DND-41 (cell line): ENCODE results near the gene ELN.

Source experiments
- ATAC-seq: fragments of 200-7000 bp; cut with Tn5 transposase; 3 replicates; pipeline ENCODE4 v1.9.1; 2021; ENCODE audit warnings: low read depth; ENCODE audit not compliant: insufficient read depth
- DNase-seq: peaks from one replicate; pipeline ENCODE4 v3.0.0-alpha.2; 2020
- H2AFZ ChIP-seq: 2 replicates; pipeline ENCODE4 v1.6.0; 2012; ENCODE audit warnings: low read depth, low read length
- H3K27ac ChIP-seq: 2 replicates; pipeline ENCODE4 v1.5.1; 2012; ENCODE audit warnings: low read length, inconsistent platforms
- H3K27me3 ChIP-seq: fragments of 200-600 bp; sonication (generic); 2 replicates; pipeline ENCODE4 v1.6.0; 2012; ENCODE audit warnings: low read length, mild to moderate bottlenecking, inconsistent platforms; ENCODE audit not compliant: insufficient read depth, poor library complexity
- H3K36me3 ChIP-seq: 2 replicates; pipeline ENCODE4 v1.5.1; 2012; ENCODE audit warnings: low read length, inconsistent platforms; ENCODE audit not compliant: insufficient read depth
- H3K4me1 ChIP-seq: 2 replicates; pipeline ENCODE4 v1.5.1; 2012; ENCODE audit warnings: mild to moderate bottlenecking, low read length; ENCODE audit not compliant: insufficient read depth
- H3K4me2 ChIP-seq: 2 replicates; pipeline ENCODE4 v1.6.0; 2012; ENCODE audit warnings: mild to moderate bottlenecking, moderate library complexity, low read length, inconsistent platforms; ENCODE audit not compliant: insufficient read depth
- H3K4me3 ChIP-seq, 2 experiments: fragments of 200-600 bp in 1 of 2; shearing (Covaris generic) in 1 of 2; 2 replicates each; pipeline ENCODE4 v1.5.1; 2012 to 2016; ENCODE audit warnings: inconsistent platforms in 2 of 2, low read length in 2 of 2, mild to moderate bottlenecking in 2 of 2, low read depth in 1 of 2, moderate library complexity in 1 of 2
- H3K79me2 ChIP-seq: 2 replicates; pipeline ENCODE4 v1.6.0; 2012; ENCODE audit warnings: low read length, inconsistent platforms; ENCODE audit not compliant: insufficient read depth
- H3K9ac ChIP-seq: 2 replicates; pipeline ENCODE4 v1.6.0; 2012; ENCODE audit warnings: low read depth, mild to moderate bottlenecking, inconsistent platforms, low read length, moderate library complexity
- H3K9me3 ChIP-seq: 2 replicates; pipeline ENCODE4 v1.5.1; 2012; ENCODE audit warnings: low read length, moderate library complexity, mild to moderate bottlenecking, inconsistent platforms; ENCODE audit not compliant: insufficient read depth, severe bottlenecking
- H4K20me1 ChIP-seq: 2 replicates; pipeline ENCODE4 v1.6.0; 2012; ENCODE audit warnings: low read length; ENCODE audit not compliant: insufficient read depth
- CTCF ChIP-seq: IDR thresholded peaks from 2 replicates; pipeline ENCODE4 v1.5.1; 2012; ENCODE audit warnings: borderline replicate concordance, low read length, moderate library complexity, mild to moderate bottlenecking; ENCODE audit not compliant: poor library complexity, severe bottlenecking; ENCODE audit errors: extremely low read depth
- EZH2 ChIP-seq: IDR thresholded peaks from 3 replicates; pipeline ENCODE4 v1.6.1; 2012; ENCODE audit warnings: borderline replicate concordance, low read depth, mild to moderate bottlenecking, moderate library complexity, low read length, inconsistent platforms; ENCODE audit not compliant: severe bottlenecking

Gene ELN

GRCh38 chr7:74097937-74098614, 70.1 kb downstream of the ELN start:
- Histone ChIP-seq H3K36me3 (peaks cover 27% of the 10 kb centered on the region), H3K27me3 (no peaks in the 10 kb centered on the region), H3K9me3 (no peaks in the 10 kb centered on the region), H3K4me1 (peaks cover 21% of the 10 kb centered on the region), H3K27ac (no peak overlapping the region), H3K79me2 (no peaks in the 10 kb centered on the region), H4K20me1 (no peaks in the 10 kb centered on the region), H3K4me2 (no peak overlapping the region), H2AFZ (no peak overlapping the region), H3K9ac (no peak overlapping the region), H3K4me3 (no peak overlapping the region)
- TF ChIP-seq CTCF, result no peak
- no peak for TF ChIP-seq EZH2
- ATAC-seq (no peak), DNase-seq (no peak)

- no peaks in the 10 kb centered on the region for H3K79me2 ChIP-seq
- no peak overlapping the region for H3K4me3 ChIP-seq
- no peak overlapping the region for H2AFZ ChIP-seq
- H3K27me3 ChIP-seq, result no peaks in the 10 kb centered on the region
- ATAC-seq (no peak), DNase-seq (no peak)
- no peak overlapping the region for H3K4me2 ChIP-seq
- TF ChIP-seq EZH2 (no peak), CTCF (no peak)
- H4K20me1 ChIP-seq, result no peaks in the 10 kb centered on the region
- H3K9ac ChIP-seq, result no peak overlapping the region
- no peak overlapping the region for H3K27ac ChIP-seq
- H3K9me3 ChIP-seq, result no peaks in the 10 kb centered on the region
- H3K4me1 ChIP-seq, result peaks cover 12% of the 10 kb centered on the region
- H3K36me3 ChIP-seq, result peaks cover 27% of the 10 kb centered on the region
These were observed 71.1 kb downstream of the ELN start for GRCh38 chr7:74099031-74099430.

GRCh38 chr7:74101061-74101681, 73.2 kb downstream of the ELN start:
- no peak for ATAC-seq
- H3K27me3 ChIP-seq, result no peaks in the 10 kb centered on the region
- H3K79me2 ChIP-seq, result no peaks in the 10 kb centered on the region
- H3K4me3 ChIP-seq, result no peak overlapping the region
- H3K27ac ChIP-seq, result no peak overlapping the region
- no peak for TF ChIP-seq CTCF
- no peak for TF ChIP-seq EZH2
- no peak overlapping the region for H3K9ac ChIP-seq
- H2AFZ ChIP-seq, result no peak overlapping the region
- no peak overlapping the region for H3K4me2 ChIP-seq
- DNase-seq, result no peak
- peaks cover 34% of the 10 kb centered on the region for H3K36me3 ChIP-seq
- no peaks in the 10 kb centered on the region for H3K4me1 ChIP-seq
- H4K20me1 ChIP-seq, result no peaks in the 10 kb centered on the region
- no peaks in the 10 kb centered on the region for H3K9me3 ChIP-seq
